HL-60 (cell line): ENCODE measurements around the gene CCDC127.

Experiments
- DNase-seq, 2 experiments: peaks; one replicate each; pipeline ENCODE4 v3.0.0-alpha.2; 2010 to 2020; ENCODE audit warnings: low read depth in 1 of 2, low spot score in 1 of 2
- H3K27ac ChIP-seq: fragments of 250-450 bp; sonication (Bioruptor Pico); replicated peaks from 2 replicates; pipeline ENCODE4 v1.5.1; 2020; ENCODE audit warnings: mild to moderate bottlenecking, moderate library complexity
- H3K27me3 ChIP-seq: fragments of 250-450 bp; sonication (Bioruptor Pico); 2 replicates; pipeline ENCODE4 v1.5.1; 2021; ENCODE audit warnings: mild to moderate bottlenecking, moderate library complexity; ENCODE audit not compliant: insufficient read depth, poor library complexity, severe bottlenecking
- H3K4me3 ChIP-seq: replicated peaks from 2 replicates; pipeline ENCODE4 v1.5.1; 2011; ENCODE audit warnings: mild to moderate bottlenecking, control low read depth, low read length; ENCODE audit not compliant: insufficient read depth
- CTCF ChIP-seq: IDR thresholded peaks from one replicate; pipeline ENCODE4 v1.5.1; 2011; ENCODE audit warnings: low read length, control low read depth, inconsistent platforms; ENCODE audit not compliant: insufficient read depth
- GABPA ChIP-seq: IDR thresholded peaks from 2 replicates; pipeline ENCODE4 v1.6.1; 2012; ENCODE audit warnings: low read depth
- POLR2AphosphoS5 ChIP-seq: IDR thresholded peaks from 2 replicates; pipeline ENCODE4 v1.6.1; 2012; ENCODE audit warnings: low read depth
- REST ChIP-seq: IDR thresholded peaks from 2 replicates; pipeline ENCODE4 v1.6.1; 2012; ENCODE audit warnings: low read depth; ENCODE audit not compliant: insufficient replicate concordance
- SPI1 ChIP-seq: IDR thresholded peaks from 2 replicates; pipeline ENCODE4 v1.6.1; 2012; ENCODE audit warnings: low read depth, mild to moderate bottlenecking, borderline replicate concordance

CCDC127 gene

DNA sequence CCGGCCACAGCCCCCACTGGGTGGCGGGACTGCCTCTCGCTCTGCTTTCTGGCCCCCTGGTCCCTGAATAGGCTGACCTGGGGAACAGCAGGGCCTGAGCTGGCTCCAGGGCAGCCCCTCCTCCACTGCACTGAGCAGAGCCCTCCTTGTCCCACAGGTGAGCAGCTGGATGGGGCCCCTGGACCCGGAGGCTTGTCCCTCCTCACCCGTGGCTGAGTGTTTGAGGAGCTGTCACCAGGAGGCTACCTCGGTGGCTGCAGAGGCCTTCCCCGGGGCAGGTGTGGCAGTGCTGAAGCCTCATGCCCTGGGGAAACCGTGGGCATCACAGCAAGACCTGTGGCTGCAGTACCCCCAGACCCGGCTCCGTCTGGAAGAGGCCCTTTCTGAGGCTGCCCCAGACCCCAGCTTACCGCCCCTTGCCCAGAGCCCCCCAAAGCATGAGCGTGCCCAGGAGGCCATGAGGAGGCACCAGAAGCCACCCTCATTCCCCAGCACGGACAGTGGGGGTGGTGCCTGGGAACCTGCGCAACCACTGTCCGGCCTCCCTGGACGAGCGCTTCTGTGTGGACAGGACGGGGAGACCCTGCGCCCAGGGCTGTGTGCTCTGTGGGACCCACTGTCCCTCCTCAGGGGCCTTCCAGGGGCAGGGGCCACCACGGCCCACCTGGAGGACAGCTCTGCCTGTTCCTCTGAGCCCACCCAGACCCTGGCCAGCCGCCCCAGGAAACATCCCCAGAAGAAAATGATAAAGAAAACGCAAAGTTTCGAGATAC is 55.2 kb downstream of the CCDC127 start:
- H3K27ac ChIP-seq, result no peak overlapping the region
- TF ChIP-seq GABPA (no peak), REST (no peak), SPI1 (no peak), CTCF (no peak)
- DNase-seq, result no peak

DNA sequence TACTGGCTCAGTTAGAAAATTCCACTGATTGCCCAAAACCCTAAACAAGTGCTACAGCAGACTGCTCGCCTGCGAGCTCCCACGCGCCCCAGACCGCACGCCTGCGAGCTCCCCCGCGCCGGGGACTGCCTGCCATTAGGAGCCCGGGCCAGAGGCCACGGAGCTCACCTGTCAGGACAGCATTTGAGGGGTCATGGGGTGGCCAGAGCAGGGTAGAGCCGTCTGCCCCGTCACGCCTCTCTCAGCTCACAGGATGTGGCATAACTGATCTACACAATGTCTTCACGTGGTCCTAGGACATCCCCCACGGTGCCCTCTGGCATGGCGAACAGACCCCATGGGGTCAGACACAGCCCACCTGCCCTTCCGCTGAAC is 55.8 kb downstream of the CCDC127 start:
- no peak overlapping the region for H3K4me3 ChIP-seq
- H3K27me3 ChIP-seq, result peaks cover 16% of the 10 kb centered on the region
- no peak for DNase-seq
- no peak overlapping the region for H3K27ac ChIP-seq
- TF ChIP-seq REST (no peak), POLR2AphosphoS5 (no peak), CTCF (no peak), GABPA (no peak), SPI1 (no peak)

More for the DNA sequence above, 55.2 kb downstream of the CCDC127 start:
- H3K4me3 ChIP-seq, result no peak overlapping the region
- H3K27me3 ChIP-seq, result peaks cover 16% of the 10 kb centered on the region

DNA sequence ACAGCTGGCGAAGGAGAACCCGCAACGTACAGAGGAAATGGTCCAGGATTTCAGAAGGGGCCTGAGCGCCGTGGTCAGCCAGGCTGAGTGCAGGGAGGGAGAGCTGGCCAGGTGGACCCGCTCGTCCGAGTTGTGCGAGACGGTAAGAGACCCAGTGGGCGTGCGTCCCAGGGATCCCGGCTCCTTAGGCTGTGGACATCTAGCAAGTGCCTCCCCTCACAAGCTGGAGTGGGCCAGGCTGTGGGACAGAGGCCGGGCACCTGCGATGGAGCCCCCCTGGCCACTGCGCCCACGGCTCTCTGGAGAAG is 56.2 kb downstream of the CCDC127 start:
- Histone ChIP-seq H3K27ac (no peak overlapping the region), H3K4me3 (no peak overlapping the region), H3K27me3 (peaks cover 16% of the 10 kb centered on the region)
- TF ChIP-seq SPI1 (no peak), GABPA (no peak), REST (no peak), POLR2AphosphoS5 (no peak), CTCF (no peak)
- DNase-seq, result no peak
